Measurements from ENCODE around the gene LRRC8A. TPM values are rescaled to one million over a fixed set of nuclear protein-coding genes. Genes with fewer than 3 reads are reported as not detected.

LRRC8A gene
- total and polyA plus RNA-seq, 2 of the 13 experiments (the other 11 are each of a cell fraction or from before 2014, with no cell fraction given): 16.1 to 40.6 TPM

DNA sequence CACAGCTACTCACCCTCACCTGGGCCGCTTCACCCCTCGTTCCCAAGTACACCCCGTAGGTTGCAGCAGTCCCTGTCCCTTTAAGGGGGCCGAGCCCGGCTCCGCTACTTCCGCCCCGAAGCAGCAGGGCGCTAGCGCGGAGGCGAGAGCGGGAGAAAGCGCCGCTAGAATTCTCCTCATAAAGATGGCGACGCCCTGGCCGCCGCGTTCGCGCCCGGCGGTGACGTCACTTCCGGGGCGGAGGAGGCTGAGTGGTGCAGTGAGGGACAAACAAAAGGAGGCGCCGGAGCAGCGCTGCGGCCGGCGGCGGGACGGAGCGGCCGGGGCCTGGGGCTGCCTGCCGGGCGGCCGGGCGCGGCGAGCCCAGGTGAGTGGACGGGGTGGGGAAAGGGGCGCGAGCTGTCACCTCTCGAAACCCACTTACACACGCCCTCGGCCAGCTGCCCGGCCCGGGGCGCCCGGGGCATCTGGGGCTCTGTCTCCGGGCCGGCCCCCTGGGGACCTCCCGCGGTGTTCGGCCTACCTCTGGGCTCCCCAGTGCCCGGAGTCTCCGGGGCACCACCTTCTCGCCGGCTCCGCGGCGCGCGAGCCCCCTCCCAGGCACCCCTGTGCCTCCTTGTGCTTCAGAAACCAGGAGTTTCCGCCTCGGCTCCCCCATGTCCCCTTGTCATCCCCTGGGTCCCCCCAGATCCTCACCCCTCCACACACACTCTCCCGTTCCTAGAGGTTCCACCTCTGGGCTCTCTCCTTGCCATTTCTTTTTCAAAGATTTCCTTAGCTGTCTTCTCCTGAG is at the start of gene LRRC8A, which contains the start of gene KYAT1 (continued):
- TF ChIP-seq, protein P1, sequence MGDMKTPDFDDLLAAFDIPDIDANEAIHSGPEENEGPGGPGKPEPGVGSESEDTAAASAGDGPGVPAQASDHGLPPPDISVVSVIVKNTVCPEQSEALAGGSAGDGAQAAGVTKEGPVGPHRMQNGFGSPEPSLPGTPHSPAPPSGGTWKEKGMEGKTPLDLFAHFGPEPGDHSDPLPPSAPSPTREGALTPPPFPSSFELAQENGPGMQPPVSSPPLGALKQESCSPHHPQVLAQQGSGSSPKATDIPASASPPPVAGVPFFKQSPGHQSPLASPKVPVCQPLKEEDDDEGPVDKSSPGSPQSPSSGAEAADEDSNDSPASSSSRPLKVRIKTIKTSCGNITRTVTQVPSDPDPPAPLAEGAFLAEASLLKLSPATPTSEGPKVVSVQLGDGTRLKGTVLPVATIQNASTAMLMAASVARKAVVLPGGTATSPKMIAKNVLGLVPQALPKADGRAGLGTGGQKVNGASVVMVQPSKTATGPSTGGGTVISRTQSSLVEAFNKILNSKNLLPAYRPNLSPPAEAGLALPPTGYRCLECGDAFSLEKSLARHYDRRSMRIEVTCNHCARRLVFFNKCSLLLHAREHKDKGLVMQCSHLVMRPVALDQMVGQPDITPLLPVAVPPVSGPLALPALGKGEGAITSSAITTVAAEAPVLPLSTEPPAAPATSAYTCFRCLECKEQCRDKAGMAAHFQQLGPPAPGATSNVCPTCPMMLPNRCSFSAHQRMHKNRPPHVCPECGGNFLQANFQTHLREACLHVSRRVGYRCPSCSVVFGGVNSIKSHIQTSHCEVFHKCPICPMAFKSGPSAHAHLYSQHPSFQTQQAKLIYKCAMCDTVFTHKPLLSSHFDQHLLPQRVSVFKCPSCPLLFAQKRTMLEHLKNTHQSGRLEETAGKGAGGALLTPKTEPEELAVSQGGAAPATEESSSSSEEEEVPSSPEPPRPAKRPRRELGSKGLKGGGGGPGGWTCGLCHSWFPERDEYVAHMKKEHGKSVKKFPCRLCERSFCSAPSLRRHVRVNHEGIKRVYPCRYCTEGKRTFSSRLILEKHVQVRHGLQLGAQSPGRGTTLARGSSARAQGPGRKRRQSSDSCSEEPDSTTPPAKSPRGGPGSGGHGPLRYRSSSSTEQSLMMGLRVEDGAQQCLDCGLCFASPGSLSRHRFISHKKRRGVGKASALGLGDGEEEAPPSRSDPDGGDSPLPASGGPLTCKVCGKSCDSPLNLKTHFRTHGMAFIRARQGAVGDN (CRISPR knock-in tag; IDR thresholded peaks at IDR 0.05): peak; percentile 82
- TF ChIP-seq ZNF569 (CRISPR knock-in tag; IDR thresholded peaks at IDR 0.05; ENCODE audit: borderline replicate concordance): no peak
- peak; percentile 59 for TF ChIP-seq POLR2AphosphoS5 (IDR thresholded peaks at IDR 0.05; ENCODE audit: low read depth, low read length)
- TF ChIP-seq, protein P2, sequence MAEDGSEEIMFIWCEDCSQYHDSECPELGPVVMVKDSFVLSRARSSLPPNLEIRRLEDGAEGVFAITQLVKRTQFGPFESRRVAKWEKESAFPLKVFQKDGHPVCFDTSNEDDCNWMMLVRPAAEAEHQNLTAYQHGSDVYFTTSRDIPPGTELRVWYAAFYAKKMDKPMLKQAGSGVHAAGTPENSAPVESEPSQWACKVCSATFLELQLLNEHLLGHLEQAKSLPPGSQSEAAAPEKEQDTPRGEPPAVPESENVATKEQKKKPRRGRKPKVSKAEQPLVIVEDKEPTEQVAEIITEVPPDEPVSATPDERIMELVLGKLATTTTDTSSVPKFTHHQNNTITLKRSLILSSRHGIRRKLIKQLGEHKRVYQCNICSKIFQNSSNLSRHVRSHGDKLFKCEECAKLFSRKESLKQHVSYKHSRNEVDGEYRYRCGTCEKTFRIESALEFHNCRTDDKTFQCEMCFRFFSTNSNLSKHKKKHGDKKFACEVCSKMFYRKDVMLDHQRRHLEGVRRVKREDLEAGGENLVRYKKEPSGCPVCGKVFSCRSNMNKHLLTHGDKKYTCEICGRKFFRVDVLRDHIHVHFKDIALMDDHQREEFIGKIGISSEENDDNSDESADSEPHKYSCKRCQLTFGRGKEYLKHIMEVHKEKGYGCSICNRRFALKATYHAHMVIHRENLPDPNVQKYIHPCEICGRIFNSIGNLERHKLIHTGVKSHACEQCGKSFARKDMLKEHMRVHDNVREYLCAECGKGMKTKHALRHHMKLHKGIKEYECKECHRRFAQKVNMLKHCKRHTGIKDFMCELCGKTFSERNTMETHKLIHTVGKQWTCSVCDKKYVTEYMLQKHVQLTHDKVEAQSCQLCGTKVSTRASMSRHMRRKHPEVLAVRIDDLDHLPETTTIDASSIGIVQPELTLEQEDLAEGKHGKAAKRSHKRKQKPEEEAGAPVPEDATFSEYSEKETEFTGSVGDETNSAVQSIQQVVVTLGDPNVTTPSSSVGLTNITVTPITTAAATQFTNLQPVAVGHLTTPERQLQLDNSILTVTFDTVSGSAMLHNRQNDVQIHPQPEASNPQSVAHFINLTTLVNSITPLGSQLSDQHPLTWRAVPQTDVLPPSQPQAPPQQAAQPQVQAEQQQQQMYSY (CRISPR knock-in tag; IDR thresholded peaks at IDR 0.05): peak; percentile 86
- TF ChIP-seq CBX5 (CRISPR knock-in tag; IDR thresholded peaks at IDR 0.05; ENCODE audit: borderline replicate concordance): peak; percentile 22; the same call in 1 of the 2 replicates
- no peak for TF ChIP-seq FLYWCH1 (CRISPR knock-in tag; IDR thresholded peaks at IDR 0.05)
- no peak for TF ChIP-seq ETV6 (CRISPR knock-in tag; conservative IDR thresholded peaks at IDR 0.05)
- peak; percentile 95 for TF ChIP-seq HNRNPLL (IDR thresholded peaks at IDR 0.05; ENCODE audit: low read depth, low read length, poor library complexity, severe bottlenecking)
- TF ChIP-seq TARDBP (CRISPR knock-in tag; IDR thresholded peaks at IDR 0.05): peak; percentile 60; the same call in 1 of the 2 replicates
- TF ChIP-seq, protein P3, sequence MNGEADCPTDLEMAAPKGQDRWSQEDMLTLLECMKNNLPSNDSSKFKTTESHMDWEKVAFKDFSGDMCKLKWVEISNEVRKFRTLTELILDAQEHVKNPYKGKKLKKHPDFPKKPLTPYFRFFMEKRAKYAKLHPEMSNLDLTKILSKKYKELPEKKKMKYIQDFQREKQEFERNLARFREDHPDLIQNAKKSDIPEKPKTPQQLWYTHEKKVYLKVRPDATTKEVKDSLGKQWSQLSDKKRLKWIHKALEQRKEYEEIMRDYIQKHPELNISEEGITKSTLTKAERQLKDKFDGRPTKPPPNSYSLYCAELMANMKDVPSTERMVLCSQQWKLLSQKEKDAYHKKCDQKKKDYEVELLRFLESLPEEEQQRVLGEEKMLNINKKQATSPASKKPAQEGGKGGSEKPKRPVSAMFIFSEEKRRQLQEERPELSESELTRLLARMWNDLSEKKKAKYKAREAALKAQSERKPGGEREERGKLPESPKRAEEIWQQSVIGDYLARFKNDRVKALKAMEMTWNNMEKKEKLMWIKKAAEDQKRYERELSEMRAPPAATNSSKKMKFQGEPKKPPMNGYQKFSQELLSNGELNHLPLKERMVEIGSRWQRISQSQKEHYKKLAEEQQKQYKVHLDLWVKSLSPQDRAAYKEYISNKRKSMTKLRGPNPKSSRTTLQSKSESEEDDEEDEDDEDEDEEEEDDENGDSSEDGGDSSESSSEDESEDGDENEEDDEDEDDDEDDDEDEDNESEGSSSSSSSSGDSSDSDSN (CRISPR knock-in tag; IDR thresholded peaks at IDR 0.05): peak; percentile 45; the same call in 1 of the 2 replicates
- TF ChIP-seq SNAI1 (CRISPR knock-in tag; IDR thresholded peaks at IDR 0.05; ENCODE audit: borderline replicate concordance): no peak
- peak; percentile 12; the same call in 1 of the 2 replicates for TF ChIP-seq NCOA2 (CRISPR knock-in tag; IDR thresholded peaks at IDR 0.05)
- 0 out of 2 replicates have a peak, but pooled peaks have one; percentile 16 for TF ChIP-seq ARNT2 (CRISPR knock-in tag; IDR thresholded peaks at IDR 0.05; ENCODE audit: low read depth)
- no peak for TF ChIP-seq ZNF180 (CRISPR knock-in tag; IDR thresholded peaks at IDR 0.05; ENCODE audit: borderline replicate concordance, low read depth)
- no peak for TF ChIP-seq MYNN (CRISPR knock-in tag; IDR thresholded peaks at IDR 0.05; ENCODE audit: low read depth)
- TF ChIP-seq ZFP36L1 (CRISPR knock-in tag; IDR thresholded peaks at IDR 0.05): no peak
- no peak for TF ChIP-seq TP53 (CRISPR knock-in tag; conservative IDR thresholded peaks at IDR 0.05)
- no peak for TF ChIP-seq MTA3 (CRISPR knock-in tag; IDR thresholded peaks at IDR 0.05)
- peak; percentile 48; the same call in 1 of the 2 replicates for TF ChIP-seq REPIN1 (CRISPR knock-in tag; IDR thresholded peaks at IDR 0.05; ENCODE audit: borderline replicate concordance, low read depth)
